GM19467 (cell line): Measurements from ENCODE around the gene TOGARAM2.
"Not testable (repeated sequence)": the region's sequence is repeated elsewhere in the genome, so short reads cannot be mapped to it uniquely, and the experiment has no call there.

Experiments used
- ATAC-seq: cut with Tn5 transposase; IDR thresholded peaks from one replicate; pipeline ENCODE4 v1.9.1; 2021; ENCODE audit warnings: mild to moderate bottlenecking, moderate library complexity; ENCODE audit not compliant: unreplicated experiment

TOGARAM2 gene

GRCh38 chr2:29070526-29070925 lies 89.4 kb downstream of the TOGARAM2 start:
- no peak for ATAC-seq

- ATAC-seq: no peak
Observed at GRCh38 chr2:29071032-29071975, 90.2 kb downstream of the TOGARAM2 start.

GRCh38 chr2:29072251-29072650 lies 91.2 kb downstream of the TOGARAM2 start:
- ATAC-seq: no peak

- no peak for ATAC-seq
Observed at GRCh38 chr2:29072971-29073725, 92.0 kb downstream of the TOGARAM2 start.

GRCh38 chr2:29073933-29074332 lies 92.8 kb downstream of the TOGARAM2 start:
- ATAC-seq: no peak

- ATAC-seq: no peak
Observed at GRCh38 chr2:29074411-29074810, 93.3 kb downstream of the TOGARAM2 start, which contains the start of gene PCARE. Gene PCARE (minus strand): TSS chr2:29074523. CDS start chr2:29074261, 262 bp downstream.

GRCh38 chr2:29075894-29076705 lies 95.0 kb downstream of the TOGARAM2 start:
- ATAC-seq: no peak

GRCh38 chr2:29079887-29080286 lies 98.8 kb downstream of the TOGARAM2 start:
- no peak for ATAC-seq

- no peak for ATAC-seq
Observed at GRCh38 chr2:29080886-29081743, 100.0 kb downstream of the TOGARAM2 start.

- ATAC-seq: peak; percentile 75
Observed at GRCh38 chr2:29082804-29083495, 101.9 kb downstream of the TOGARAM2 start.

- no peak for ATAC-seq
Observed at GRCh38 chr2:29084554-29084953, 103.5 kb downstream of the TOGARAM2 start.

GRCh38 chr2:29090311-29090710 lies 109.2 kb downstream of the TOGARAM2 start:
- ATAC-seq: not testable (repeated sequence)

- ATAC-seq: no peak
Observed at GRCh38 chr2:29096969-29097368, 115.9 kb downstream of the TOGARAM2 start.

GRCh38 chr2:29097569-29097968 lies 116.5 kb downstream of the TOGARAM2 start:
- no peak for ATAC-seq

GRCh38 chr2:29100564-29100963 lies 119.5 kb downstream of the TOGARAM2 start:
- no peak for ATAC-seq
